ENCODE results near the gene ACTL7A.

GRCh38 chr9:108844856-108845255 lies 17.2 kb upstream of the ACTL7A start:
- TF ChIP-seq ZNF205 (CRISPR knock-in tag; IDR thresholded peaks at IDR 0.05) (no peak), PHF5A (CRISPR knock-in tag; IDR thresholded peaks at IDR 0.05; ENCODE audit: low read depth, unreplicated experiment) (no peak), ZNF101 (CRISPR knock-in tag; IDR thresholded peaks at IDR 0.05; ENCODE audit: borderline replicate concordance, low read depth) (no peak), HNRNPK (IDR thresholded peaks at IDR 0.05; ENCODE audit: low read depth, low read length, poor library complexity, severe bottlenecking) (no peak), GABPA (IDR thresholded peaks at IDR 0.05; ENCODE audit: low read depth, low read length) (no peak), GABPA (CRISPR knock-in tag; IDR thresholded peaks at IDR 0.05; ENCODE audit: low read depth) (no peak), SIN3A (IDR thresholded peaks at IDR 0.05; ENCODE audit: borderline replicate concordance, low read depth, low read length) (no peak), NCOA1 (CRISPR knock-in tag; IDR thresholded peaks at IDR 0.05) (no peak), SP4 (CRISPR knock-in tag; IDR thresholded peaks at IDR 0.05) (no peak)
- TF ChIP-seq, protein P1, sequence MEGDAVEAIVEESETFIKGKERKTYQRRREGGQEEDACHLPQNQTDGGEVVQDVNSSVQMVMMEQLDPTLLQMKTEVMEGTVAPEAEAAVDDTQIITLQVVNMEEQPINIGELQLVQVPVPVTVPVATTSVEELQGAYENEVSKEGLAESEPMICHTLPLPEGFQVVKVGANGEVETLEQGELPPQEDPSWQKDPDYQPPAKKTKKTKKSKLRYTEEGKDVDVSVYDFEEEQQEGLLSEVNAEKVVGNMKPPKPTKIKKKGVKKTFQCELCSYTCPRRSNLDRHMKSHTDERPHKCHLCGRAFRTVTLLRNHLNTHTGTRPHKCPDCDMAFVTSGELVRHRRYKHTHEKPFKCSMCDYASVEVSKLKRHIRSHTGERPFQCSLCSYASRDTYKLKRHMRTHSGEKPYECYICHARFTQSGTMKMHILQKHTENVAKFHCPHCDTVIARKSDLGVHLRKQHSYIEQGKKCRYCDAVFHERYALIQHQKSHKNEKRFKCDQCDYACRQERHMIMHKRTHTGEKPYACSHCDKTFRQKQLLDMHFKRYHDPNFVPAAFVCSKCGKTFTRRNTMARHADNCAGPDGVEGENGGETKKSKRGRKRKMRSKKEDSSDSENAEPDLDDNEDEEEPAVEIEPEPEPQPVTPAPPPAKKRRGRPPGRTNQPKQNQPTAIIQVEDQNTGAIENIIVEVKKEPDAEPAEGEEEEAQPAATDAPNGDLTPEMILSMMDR (CRISPR knock-in tag; IDR thresholded peaks at IDR 0.05), result no peak
- TF ChIP-seq, protein P2, sequence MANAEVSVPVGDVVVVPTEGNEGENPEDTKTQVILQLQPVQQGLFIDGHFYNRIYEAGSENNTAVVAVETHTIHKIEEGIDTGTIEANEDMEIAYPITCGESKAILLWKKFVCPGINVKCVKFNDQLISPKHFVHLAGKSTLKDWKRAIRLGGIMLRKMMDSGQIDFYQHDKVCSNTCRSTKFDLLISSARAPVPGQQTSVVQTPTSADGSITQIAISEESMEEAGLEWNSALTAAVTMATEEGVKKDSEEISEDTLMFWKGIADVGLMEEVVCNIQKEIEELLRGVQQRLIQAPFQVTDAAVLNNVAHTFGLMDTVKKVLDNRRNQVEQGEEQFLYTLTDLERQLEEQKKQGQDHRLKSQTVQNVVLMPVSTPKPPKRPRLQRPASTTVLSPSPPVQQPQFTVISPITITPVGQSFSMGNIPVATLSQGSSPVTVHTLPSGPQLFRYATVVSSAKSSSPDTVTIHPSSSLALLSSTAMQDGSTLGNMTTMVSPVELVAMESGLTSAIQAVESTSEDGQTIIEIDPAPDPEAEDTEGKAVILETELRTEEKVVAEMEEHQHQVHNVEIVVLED (CRISPR knock-in tag; IDR thresholded peaks at IDR 0.05; ENCODE audit: borderline replicate concordance), result no peak

All from HepG2 (cell line).